HL-60/S4 (cell line): Measurements from ENCODE around the gene TMCC1.
"Not testable (repeated sequence)": the region's sequence is repeated elsewhere in the genome, so short reads cannot be mapped to it uniquely, and the experiment has no call there.

Source experiments
- in situ Hi-C: fragments of 300-500 bp; cut with MboI; formaldehyde crosslinking; loops from 2 replicates; pipeline ENCODE4 v1.14.3; 2022; ENCODE audit warnings: low sequenced_read_pairs

The TMCC1 gene

DNA sequence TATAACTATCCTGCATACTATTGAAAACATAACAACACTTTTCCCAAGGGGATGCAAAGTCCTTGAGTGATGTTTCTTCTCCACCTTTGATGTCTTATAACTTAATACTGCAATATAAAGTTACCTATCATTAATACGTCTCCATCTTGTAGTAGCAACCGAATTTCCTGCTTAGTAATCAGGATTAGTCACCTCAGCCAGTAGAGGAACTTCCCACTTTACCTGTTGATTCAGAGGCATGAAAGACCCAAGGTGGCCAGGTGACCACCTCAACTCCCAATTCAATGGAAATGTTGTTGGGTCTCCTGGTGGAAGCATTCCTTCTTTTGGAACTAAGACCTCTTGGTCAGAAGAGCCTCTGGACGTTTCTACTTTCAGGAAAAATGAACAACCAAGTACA, 3.5 kb upstream of the TMCC1 start:
- in situ Hi-C loops, result no loop called here

DNA sequence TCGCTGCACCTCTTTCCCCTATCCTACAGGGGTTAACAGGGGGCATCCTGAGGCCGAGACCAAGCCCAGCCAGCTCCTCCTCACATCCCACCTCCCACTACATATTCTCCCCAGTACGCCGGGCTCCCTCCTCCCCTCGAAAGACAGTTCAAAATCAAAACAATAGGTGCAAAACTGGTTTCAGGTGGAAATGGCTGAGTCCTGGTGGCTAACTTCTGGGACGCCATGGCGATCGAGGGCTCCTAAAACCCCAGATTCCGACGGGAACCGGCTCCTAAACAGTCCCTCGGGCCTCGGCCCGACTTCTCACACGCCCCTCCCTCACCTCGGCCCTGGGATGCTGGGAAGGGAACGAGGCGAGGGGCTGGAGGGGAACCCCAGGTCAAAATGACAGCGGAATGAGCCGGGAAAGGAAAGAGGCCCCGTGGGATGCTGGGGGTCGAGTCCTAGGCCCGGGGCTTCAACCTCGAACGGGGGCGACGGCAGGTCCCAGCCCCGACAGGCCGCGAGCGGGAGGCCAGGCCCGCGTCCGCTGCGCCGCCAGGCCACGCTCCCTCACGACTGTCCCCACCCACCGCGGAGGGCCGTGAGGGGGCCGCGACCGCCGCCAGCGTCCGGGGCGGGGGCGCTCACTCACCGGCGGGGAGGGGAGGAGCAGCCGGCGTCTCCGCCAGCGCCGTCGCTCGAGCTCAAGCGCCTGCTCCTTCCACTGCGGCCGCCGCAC, 492 bp downstream of the TMCC1 start:
- in situ Hi-C loops, result no loop called here

DNA sequence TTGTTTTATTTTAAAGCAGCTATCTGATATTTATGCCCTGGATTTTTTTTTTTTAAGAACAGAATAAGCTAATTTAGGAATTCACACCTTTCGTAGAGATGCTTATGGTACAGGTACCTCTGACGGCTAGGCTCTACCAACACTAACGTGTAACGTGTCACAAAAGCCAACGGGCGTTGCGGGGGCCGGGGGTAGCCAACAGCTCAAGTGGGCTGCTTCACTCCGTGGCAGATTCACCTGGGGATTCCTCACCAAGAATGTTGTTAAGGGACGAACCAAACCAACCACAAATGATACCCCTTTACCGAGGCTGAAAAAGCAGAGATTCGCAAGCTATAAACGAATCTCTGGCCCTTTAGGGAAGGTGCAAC, 1.0 kb downstream of the TMCC1 start:
- in situ Hi-C loops, result no loop called here

DNA sequence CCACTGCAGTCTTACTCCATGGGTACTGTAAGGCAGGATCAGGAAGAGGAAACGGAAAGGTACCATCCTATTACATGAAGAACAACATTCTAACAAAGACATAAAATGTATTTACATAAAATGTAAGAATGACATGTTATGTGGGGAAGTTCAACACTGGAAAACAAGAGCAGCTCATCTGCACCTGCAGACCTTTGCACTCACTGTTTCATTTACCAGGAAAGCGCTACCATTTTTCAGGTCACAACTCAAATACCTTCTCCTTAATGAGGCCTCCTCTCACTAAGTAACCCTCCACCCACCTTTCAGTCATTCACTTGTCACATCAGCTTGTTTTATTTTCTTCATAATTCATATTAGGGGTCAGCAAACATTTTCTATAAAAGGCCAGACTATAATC, 2.6 kb downstream of the TMCC1 start:
- in situ Hi-C loops, result no loop called here

DNA sequence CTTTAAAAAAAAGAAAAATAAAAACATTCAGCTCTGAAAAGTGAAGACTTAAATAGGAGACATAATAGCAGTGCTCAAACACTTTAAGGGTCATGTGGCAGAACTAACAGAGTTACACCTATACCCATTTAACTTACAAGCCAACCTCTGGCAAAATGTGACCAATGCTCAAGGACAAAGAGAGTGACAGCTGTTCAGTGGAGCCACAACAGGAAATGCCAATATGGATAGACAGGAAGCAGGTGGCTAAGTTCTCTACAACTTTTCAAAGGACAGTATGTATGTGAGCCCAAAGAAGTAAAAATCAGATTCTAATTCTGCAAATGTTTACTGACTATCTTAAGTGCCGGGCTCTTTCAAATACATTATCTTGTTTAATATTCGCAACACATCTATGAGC, 3.4 kb downstream of the TMCC1 start:
- in situ Hi-C loops, result no loop called here

DNA sequence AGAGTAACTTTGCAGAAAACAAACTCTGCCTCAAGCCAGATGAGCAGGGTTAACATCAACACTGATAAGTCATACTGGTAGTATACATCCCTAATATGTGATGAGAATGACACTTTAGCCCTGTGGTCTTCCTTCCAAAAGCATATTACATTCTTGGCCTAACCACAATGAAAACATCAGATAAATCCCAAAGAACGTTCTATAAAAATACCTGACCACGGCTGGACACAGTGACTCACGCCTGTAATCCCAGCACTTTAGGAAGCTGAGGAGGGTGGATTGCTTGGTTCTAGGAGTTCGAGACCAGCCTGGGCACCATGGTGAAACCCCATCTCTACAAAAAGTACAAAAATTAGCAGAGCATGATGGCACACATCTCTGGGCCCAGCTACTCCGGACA, 4.7 kb downstream of the TMCC1 start:
- in situ Hi-C loops, result no loop called here

DNA sequence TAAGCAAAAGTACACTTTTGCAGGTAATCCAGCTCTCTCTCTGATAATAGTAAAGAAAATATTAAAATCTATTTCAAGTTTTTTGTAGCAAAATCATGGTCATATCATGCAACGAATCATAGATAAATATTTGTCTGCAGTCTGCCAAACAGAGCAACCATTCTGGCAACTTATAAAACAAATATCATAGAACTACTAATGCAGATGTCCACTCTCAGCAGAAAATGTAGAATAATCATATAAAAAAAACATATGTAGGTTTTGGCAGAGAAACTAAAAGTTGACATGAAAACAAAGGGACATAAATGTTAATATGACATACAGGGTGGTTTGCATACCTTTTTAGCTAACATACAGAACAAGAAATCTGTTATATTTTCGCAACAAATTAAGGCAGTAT, 12.2 kb downstream of the TMCC1 start:
- in situ Hi-C loops, result no loop called here

DNA sequence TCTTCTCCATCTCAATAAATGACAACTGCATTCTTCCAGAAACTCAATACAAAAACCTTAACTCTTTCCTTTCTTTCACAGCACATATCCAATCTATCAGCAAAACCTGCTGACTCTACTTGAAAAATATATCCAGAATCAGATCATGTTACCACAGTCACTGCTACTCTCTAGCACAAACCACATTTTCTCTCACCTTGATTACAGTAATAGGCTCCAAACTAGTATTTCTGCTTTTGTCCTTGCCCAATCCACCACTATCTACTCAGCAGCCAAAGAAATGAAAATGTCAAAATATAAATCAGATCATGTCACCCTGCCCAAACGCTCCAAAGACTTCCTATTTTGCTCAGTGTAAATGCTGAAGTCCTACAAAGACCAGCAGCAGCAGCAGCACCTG, 15.2 kb downstream of the TMCC1 start:
- in situ Hi-C loops, result no loop called here

DNA sequence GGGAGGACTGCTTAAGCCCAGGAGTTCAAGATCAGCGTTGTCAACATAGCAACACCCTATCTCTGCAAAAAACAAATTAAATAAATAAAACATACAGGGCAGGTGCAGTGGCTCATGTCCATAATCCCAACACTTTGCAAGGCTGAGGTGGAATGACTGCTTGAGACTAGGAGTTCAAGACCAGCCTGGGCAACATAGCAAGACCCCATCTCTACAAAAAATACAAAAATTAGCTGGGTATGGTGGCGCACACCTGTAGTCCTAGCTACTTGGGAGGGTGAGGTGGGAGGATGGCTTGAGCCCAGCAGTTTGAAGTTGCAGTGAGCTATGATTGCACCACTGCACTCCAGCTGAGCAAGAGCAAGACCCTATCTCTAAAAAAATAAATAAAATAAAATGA, 19.0 kb downstream of the TMCC1 start:
- in situ Hi-C loops, result not testable (repeated sequence)

DNA sequence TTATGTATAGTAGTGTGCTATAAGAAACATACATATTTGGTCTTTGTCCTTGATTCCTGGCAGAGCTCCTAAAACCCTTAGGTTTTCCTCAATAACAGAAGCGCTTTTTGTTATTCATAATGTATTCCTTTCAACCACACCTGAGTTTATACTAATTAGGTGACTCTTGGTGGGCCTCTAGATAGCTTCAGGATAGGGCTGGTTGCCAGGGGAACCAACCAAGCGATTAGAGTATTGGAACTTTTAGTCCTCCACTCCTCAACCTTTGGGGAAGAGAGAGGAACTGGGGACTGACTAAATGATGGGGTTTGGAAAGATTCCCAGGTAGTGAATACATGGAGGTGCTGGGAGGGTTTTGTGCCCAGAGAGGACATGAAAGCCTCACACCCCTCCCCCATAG, 24.6 kb downstream of the TMCC1 start:
- in situ Hi-C loops, result no loop called here

DNA sequence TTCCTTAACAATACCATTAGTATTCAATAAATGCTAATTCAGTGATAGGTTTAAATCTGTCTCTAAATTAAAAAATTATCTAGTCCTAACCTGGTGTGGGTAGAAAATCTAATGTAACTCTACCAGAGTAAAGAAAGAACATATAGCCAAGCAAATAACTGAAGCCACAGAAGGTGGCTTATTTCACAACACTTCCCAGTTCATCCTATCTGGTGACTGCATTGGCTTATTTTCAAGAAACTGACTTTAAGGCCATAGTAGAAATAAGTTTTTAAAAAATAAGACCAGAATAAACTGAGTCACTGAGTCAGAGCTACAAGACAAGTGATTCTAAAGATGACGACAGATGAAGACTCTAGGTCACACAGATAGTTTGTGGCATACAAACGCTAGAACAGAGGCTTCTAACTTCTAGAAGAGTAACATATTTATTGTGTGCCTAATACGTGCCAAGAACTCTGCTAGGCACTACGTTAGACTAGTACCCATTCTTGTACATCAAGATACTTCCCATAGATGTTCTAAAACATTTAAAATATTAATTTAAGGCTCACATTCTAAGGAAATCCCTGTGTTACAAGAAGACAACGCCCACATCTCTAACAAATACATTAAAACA, 25.9 kb downstream of the TMCC1 start:
- in situ Hi-C loops, result no loop called here

DNA sequence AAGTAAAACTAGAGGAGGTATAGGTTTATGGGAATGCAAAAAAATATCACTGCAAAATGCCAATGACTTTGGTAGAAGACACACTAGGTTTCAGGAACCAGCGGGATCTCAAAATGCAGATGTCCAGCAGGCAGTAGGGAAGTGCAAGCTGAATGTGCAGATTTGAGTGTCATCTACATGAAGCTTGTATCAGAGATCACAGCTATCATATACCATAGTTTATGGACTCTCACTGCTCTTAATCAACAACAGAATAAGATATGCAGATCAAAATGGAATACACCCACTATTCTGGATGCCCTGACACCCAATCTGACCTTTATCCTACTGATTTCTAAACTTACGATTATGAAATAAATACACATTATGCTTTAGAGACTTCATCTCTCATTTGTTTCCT, 27.7 kb downstream of the TMCC1 start:
- in situ Hi-C loops, result no loop called here

DNA sequence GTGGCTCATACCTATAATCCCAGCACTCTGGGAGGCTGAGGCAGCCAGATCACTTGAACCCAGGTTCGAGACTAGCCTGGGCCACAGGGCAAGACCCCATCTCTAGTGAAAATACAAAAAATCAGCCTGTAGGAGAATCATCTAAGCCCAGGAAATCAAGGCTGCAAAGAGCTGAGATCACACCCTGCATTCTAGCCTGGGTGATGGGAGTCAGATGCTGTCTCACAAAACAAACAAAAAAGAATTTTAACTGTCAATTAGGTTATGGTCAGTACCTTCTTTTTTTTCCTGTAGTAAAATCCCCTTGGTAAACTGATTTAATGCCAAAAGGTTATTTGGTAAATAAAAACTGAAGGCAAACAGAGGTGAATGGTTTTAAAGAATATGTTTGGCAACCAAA, 29.0 kb downstream of the TMCC1 start:
- in situ Hi-C loops, result no loop called here

DNA sequence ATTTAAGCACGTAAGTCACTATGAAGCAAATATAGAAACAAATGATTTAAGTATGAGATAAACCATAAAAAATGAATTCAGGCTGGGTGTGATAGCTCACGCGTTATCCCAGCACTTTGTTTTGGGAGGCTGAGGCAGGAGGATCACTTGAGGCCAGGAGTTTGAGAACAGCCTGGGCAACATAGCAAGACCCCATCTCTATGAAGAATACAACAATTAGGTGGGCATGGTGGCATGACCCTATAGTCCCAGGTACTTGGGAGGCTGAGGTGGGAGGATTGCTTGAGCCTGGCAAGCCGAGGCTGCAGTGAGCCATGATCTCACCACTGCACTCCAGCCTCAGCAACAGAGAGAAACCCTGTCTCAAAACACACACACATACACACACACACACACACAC, 34.2 kb downstream of the TMCC1 start:
- in situ Hi-C loops, result no loop called here

DNA sequence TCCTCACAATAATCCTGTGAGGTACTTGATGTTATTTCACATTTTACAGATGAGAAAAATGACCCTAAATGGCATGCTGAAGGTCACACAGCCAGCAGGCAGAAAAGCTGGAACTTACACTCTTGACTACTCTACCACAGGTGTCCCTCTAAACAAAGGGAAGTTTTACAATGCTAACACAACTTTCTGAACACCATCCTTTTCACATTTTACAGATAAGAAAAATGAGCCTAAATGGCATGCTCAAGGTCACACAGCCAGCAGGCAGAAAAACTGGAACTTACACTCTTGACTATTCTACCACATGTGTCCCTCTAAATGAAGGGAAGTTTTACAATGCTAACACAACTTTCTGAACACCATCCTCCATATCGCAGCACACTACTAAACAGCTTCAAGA, 35.6 kb downstream of the TMCC1 start:
- in situ Hi-C loops, result no loop called here

DNA sequence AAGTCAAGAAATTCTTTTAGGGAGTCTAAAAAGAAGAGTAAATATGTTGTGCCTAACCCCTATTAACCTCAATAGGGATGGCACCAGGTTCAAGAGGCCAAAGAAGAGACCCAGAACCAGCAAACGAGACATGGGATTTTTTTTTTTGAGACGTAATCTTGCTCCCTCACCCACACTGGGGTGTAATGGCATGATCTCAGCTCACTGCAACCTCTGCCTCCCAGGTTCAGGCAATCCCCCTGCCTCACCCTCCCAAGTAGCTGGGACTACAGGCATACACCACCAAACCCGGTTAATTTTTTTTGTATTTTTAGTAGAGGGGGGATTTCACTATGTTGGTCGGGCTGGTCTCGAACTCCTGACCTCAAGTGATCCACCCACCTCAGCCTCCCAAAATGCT, 36.7 kb downstream of the TMCC1 start:
- in situ Hi-C loops, result not testable (repeated sequence)

DNA sequence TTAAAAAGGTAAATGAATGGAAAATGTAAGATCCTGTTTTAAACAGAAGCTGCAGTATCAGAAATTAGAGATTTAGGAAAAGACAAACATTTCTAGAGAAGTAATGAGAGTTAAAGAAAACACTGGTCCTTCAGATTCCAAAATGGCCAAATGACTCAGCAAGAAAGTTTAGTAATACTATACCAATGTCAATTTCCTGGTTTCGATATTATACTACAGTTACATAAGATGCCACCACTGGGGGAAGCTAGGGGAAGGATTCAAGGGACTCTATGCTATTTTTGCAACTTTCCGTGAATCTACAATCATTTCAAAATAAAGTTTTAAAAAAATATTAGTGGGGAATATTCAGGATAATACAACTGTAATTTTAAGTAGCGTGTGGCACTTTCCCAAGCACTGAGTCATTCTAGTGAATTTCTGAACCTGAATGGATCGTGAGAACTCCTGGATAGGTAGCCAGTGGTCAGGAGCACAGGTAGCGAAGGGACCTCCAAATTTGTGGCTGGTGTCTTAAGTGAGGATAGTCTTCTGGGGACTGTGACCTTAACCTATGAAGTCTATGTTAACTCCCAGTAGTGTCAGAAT, 37.6 kb downstream of the TMCC1 start:
- in situ Hi-C loops, result no loop called here

DNA sequence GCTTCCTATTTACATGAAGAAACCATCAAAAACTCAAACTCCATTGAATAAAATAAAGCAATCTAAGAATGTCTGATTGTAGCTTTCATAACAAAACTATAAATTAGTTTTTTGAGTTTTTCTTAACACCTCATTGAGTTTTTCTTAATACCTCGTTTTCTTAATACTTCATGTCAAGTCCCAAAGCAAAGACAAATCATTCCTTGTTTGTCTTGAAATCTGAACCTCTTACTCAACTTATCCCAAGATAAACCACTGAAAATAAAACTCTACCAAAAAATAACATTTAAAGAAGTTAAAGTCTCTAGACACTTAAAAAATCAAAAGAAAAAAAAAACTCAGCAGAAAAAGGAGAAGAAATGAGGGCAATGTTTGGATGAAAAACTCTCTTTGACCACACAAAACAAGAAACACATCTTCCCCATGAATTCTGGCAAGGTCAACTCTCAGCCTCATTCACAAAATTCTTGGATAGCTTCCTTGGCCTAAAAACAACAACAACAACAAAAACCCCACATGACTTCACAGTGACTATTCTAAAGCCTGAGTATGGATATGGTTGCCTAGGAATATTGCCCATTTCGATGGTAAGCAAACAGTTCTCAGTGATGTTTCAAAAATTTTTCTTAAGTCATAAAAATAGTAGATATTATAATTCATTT, 38.2 kb downstream of the TMCC1 start:
- in situ Hi-C loops, result no loop called here

DNA sequence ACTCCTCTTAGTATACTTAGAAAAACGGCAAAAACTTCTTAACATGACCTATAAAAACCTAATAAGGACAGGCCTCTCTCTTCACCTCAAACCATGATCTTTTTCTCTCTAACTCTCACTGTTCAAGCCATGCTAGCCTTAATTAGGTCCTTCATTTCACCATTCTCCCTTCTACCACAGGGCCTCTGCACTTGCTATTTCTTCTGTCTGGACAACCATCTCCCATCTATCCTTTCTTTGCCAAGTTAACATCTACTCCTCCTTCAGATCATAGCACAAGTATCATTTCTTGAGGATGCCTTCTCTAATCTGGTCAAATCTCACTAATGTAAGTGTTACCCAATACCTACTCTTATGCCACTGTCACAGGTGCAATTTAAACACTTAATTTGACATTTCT, 39.1 kb downstream of the TMCC1 start:
- in situ Hi-C loops, result no loop called here

DNA sequence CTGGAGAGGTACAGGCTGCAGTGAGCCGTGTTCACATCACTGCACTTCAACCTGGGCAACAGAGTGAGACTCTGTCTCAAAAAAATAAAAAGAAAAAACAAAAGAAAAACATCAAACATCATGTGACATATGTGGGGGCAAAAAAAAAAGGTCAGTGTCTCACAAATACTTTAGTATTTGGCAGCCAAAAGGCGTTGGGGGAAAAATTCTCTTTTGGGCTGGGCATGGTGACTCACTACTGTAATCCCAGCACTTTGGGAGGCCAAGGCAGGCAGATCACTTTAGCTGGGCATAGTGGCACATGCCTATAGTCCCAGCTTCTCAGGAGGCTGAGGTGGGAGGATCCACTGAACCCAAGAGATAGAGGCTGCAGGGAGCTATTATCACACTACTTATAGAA, 47.6 kb downstream of the TMCC1 start:
- in situ Hi-C loops, result no loop called here

DNA sequence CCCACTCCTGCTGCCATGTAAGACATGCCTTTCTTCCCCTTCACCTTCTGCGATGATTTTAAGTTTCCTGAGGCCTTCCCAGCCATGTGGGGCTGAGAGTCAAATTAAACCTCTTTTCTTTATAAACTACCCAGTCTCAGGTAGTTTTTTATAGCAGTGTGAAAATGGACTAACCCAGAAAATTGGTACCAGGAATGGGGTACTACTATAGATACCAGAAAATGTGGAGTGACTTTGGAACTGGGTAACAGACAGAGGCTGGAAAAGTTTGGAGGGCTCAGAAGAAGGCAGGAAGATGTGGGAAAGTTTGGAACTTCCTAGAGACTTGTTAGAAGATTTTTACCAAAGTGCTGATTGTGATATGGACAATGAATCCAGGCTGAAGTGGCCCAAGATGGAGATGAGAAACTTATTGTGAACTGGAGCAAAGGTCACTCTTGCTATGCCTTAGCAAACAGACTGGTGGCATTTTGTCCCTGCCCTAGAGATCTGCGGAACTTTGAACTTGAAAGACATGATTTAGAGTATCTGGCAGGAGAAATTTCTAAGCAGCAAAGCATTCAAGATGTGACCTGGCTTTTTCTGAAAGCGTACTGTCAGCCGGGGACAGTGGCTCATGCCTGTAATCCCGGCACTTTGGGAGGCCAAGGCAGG, 52.7 kb downstream of the TMCC1 start:
- in situ Hi-C loops, result no loop called here

DNA sequence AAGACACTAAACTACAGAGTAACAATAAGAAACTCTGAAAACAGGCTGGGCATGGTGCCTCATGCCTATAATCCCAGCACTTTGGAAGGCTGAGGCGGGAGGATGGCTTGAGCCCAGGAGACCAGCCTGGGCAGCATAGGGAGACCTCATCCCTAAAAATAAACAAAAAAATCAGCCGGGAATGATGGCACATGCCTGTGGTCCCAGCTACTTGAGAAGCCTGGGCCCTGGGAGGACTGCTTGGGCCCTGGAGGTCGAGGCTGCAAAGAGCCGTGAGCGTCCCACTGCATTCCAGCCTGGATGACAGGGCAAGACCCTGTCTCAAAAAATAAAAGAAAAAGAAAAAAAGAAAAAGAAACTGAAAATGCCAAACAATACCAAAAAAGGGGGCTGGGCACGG, 55.4 kb downstream of the TMCC1 start:
- in situ Hi-C loops, result no loop called here
